ENCODE results near the gene TMED1.
A peak's percentile ranks its signal among the peaks of the same experiment; 100 is the strongest.
"Not testable (repeated sequence)": the region's sequence is repeated elsewhere in the genome, so short reads cannot be mapped to it uniquely, and the experiment has no call there.

The TMED1 gene

GRCh38 chr19:10854350-10855089, 18.5 kb upstream of the TMED1 start:
- DNase-seq (ENCODE audit: low read depth in 1 of 2, low spot score in 1 of 2) = no peak
- TF ChIP-seq JUND (IDR thresholded peaks at IDR 0.05; ENCODE audit: low read depth) = no peak
- in situ Hi-C loops (cut with HindIII; ENCODE audit: low pct_unique_long_range_greater_than_20kb, low sequenced_read_pairs) = no loop called here

GRCh38 chr19:10852941-10853340, 16.9 kb upstream of the TMED1 start:
- in situ Hi-C loops (cut with HindIII; ENCODE audit: low pct_unique_long_range_greater_than_20kb, low sequenced_read_pairs) = no loop called here
- no peak for TF ChIP-seq JUND (IDR thresholded peaks at IDR 0.05; ENCODE audit: low read depth)
- no peak for DNase-seq (ENCODE audit: low read depth in 1 of 2, low spot score in 1 of 2)

- no peak for TF ChIP-seq JUND (IDR thresholded peaks at IDR 0.05; ENCODE audit: low read depth)
- in situ Hi-C loops (cut with HindIII; ENCODE audit: low pct_unique_long_range_greater_than_20kb, low sequenced_read_pairs) = no loop called here
- DNase-seq (ENCODE audit: low read depth in 1 of 2, low spot score in 1 of 2) = peak in 1 of 2 experiments; percentile 61
Measured at GRCh38 chr19:10852098-10852800, 16.2 kb upstream of the TMED1 start.

GRCh38 chr19:10850631-10851030, 14.6 kb upstream of the TMED1 start:
- TF ChIP-seq JUND (IDR thresholded peaks at IDR 0.05; ENCODE audit: low read depth) = no peak
- in situ Hi-C loops (cut with HindIII; ENCODE audit: low pct_unique_long_range_greater_than_20kb, low sequenced_read_pairs) = no loop called here
- DNase-seq (ENCODE audit: low read depth in 1 of 2, low spot score in 1 of 2) = no peak

- in situ Hi-C loops (cut with HindIII; ENCODE audit: low pct_unique_long_range_greater_than_20kb, low sequenced_read_pairs) = no loop called here
- no peak for DNase-seq (ENCODE audit: low read depth in 1 of 2, low spot score in 1 of 2)
- TF ChIP-seq JUND (IDR thresholded peaks at IDR 0.05; ENCODE audit: low read depth) = no peak
Measured at GRCh38 chr19:10848230-10848856, 12.3 kb upstream of the TMED1 start, which contains the start of gene C19orf38. TSS of gene C19orf38 (plus strand) at chr19:10848415. CDS start at chr19:10848509, 94 bp downstream.

GRCh38 chr19:10846500-10847202, 10.6 kb upstream of the TMED1 start:
- in situ Hi-C loops (cut with HindIII; ENCODE audit: low pct_unique_long_range_greater_than_20kb, low sequenced_read_pairs) = no loop called here
- no peak for DNase-seq (ENCODE audit: low read depth in 1 of 2, low spot score in 1 of 2)
- TF ChIP-seq JUND (IDR thresholded peaks at IDR 0.05; ENCODE audit: low read depth) = no peak

GRCh38 chr19:10842788-10843187, 6.8 kb upstream of the TMED1 start:
- no peak for DNase-seq (ENCODE audit: low read depth in 1 of 2, low spot score in 1 of 2)
- in situ Hi-C loops (cut with HindIII; ENCODE audit: low pct_unique_long_range_greater_than_20kb, low sequenced_read_pairs) = no loop called here
- no peak for TF ChIP-seq JUND (IDR thresholded peaks at IDR 0.05; ENCODE audit: low read depth)

GRCh38 chr19:10839114-10840050, 3.4 kb upstream of the TMED1 start:
- TF ChIP-seq JUND (IDR thresholded peaks at IDR 0.05; ENCODE audit: low read depth) = no peak
- no peak for DNase-seq (ENCODE audit: low read depth in 1 of 2, low spot score in 1 of 2)

GRCh38 chr19:10838377-10838776, 2.4 kb upstream of the TMED1 start:
- TF ChIP-seq JUND (IDR thresholded peaks at IDR 0.05; ENCODE audit: low read depth) = no peak
- in situ Hi-C loops (cut with HindIII; ENCODE audit: low pct_unique_long_range_greater_than_20kb, low sequenced_read_pairs) = no loop called here
- DNase-seq (ENCODE audit: low read depth in 1 of 2, low spot score in 1 of 2) = no peak

More at GRCh38 chr19:10839114-10840050, 3.4 kb upstream of the TMED1 start:
- in situ Hi-C loops (cut with HindIII; ENCODE audit: low pct_unique_long_range_greater_than_20kb, low sequenced_read_pairs) = no loop called here

GRCh38 chr19:10837649-10838048, 1.6 kb upstream of the TMED1 start:
- DNase-seq (ENCODE audit: low read depth in 1 of 2, low spot score in 1 of 2); in situ Hi-C loops (cut with HindIII; ENCODE audit: low pct_unique_long_range_greater_than_20kb, low sequenced_read_pairs): not testable (repeated sequence)

GRCh38 chr19:10836479-10837330, 693 bp upstream of the TMED1 start:
- in situ Hi-C loops (cut with HindIII; ENCODE audit: low pct_unique_long_range_greater_than_20kb, low sequenced_read_pairs) = no loop called here
- peak in 1 of 2 experiments; percentile 90 for DNase-seq (ENCODE audit: low read depth in 1 of 2, low spot score in 1 of 2)

More at GRCh38 chr19:10836479-10837330, 693 bp upstream of the TMED1 start:
- no peak for TF ChIP-seq JUND (IDR thresholded peaks at IDR 0.05; ENCODE audit: low read depth)
